GM19372 (cell line): ENCODE measurements around the gene KLHL24.
"Not testable (repeated sequence)": the region's sequence is repeated elsewhere in the genome, so short reads cannot be mapped to it uniquely, and the experiment has no call there.

Experiments used
- ATAC-seq: cut with Tn5 transposase; IDR thresholded peaks from one replicate; pipeline ENCODE4 v1.9.1; 2021; ENCODE audit warnings: mild to moderate bottlenecking, low read depth, moderate library complexity; ENCODE audit not compliant: unreplicated experiment

Gene KLHL24

GRCh38 chr3:183692436-183692835 is 57.0 kb downstream of the KLHL24 start:
- no peak for ATAC-seq

DNA sequence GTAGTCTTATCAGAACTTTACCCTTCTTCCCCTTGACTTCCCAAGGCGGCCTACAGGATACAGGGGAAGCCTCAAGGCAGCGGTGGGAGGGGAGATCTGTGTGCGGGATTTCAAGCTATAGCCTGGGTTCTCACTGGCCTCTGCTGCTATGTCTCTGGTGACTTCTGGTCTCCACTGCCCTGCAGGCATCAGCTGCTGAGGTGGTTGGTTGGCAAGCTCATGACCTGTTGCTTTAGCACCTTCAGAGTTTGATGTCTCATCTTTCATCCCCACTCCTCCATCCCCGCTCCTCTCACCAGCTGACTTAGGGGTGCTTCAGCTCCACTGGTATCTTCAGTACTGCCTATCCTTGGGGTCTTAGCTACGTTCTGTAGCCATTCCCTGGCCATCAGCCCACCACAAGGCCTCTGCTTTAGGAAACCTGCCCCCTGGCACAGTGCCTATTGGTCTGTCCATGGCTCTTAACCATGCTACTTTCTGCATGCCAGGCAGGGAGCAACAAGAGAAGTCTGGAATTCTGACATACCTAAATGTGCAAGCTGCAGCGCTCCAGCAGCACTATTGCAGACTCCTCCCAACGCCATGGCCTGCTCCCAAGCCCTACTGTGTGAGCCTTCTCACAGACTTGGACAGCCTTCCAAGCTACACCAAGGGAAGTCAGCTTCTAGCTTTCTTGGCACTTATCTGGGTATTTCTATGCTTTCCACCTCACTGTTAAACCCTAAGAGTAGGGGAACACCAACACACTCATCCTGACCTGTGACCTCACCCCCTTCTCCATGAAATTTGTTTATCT is 60.3 kb downstream of the KLHL24 start:
- no peak for ATAC-seq

DNA sequence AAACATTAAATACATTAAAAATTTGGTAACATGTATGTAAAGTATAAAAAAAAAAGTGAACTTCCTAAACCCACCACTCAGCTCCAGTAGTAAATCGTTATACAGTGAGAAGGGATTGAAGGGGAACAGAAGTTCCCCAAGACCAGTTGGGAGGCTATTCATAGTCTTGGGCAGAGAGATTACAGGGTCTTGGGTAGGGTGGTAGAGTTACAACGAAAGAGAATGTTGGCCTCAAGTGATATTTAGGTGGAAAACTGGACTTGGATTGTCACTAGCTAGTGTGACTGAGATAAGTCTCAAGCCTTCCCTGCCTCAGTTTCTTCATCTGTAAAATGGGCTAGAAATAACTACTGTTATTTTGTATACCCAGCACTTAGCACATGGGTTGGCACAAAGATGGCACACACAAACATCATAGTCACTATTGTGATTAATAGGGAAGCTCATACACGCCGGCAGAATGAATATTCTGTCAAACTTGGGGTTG is 61.7 kb downstream of the KLHL24 start:
- no peak for ATAC-seq

- peak; percentile 79 for ATAC-seq
Observed at GRCh38 chr3:183697610-183698317, 62.3 kb downstream of the KLHL24 start, which contains the start of gene YEATS2. YEATS2 (plus strand) TSS chr3:183697797; CDS start chr3:183715163, 17,366 bp downstream.

GRCh38 chr3:183698318-183698751 is 62.9 kb downstream of the KLHL24 start:
- ATAC-seq, result peak; percentile 15

- ATAC-seq, result no peak
Observed at GRCh38 chr3:183698756-183699155, 63.3 kb downstream of the KLHL24 start.

DNA sequence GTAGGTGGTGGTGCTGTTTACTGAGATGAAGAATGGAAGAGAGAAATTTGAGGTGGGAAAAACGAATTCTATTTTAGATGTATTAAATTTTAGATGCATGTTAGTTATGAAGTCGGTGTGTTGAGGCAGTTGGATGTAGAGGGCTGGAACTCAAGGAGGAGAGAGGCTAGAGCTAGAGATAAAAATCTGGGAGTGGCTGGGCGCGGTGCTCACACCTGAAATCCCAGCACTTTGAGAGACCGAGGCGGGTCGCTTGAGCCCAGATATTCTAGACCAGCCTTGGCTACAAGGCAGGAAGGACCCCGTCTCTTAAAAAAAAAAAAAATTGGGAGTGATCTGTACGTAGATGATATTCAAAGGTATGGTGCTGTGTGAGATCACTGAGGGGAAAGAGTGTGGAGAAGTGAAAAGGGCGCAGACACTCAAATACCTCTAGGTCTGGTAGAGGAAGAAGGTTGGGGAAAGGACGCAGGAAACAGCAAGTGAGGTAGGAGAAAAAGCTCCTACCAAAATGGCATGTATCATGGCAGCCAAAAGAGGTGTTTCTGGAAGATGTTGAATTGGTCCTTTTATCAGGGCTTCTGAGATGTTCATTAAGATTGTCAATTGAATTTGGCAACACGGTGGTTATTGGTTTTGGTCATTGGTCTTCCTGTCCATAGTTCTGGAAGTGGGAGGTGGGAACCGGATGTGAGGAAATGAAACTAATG is 64.0 kb downstream of the KLHL24 start:
- ATAC-seq, result no peak

DNA sequence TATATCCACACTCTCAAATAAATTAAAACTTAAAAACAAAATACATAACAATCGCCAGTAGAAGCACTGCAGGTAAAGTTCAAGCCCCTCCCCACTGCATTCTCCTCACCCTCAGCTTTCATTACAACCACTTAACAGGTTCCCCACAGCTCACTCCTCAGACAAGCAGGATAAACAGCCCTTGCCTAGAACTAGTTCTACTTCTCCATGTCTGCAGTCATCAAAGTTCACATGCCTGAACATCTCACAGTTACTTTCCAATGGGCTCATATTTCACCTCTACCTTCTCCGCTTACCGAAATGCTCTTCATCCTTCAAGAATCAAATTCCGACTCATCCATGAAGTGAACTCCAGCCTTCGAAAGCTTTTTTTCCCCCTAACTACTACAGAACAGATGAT is 66.3 kb downstream of the KLHL24 start:
- ATAC-seq, result no peak

GRCh38 chr3:183703892-183704291 is 68.5 kb downstream of the KLHL24 start:
- ATAC-seq, result not testable (repeated sequence)

DNA sequence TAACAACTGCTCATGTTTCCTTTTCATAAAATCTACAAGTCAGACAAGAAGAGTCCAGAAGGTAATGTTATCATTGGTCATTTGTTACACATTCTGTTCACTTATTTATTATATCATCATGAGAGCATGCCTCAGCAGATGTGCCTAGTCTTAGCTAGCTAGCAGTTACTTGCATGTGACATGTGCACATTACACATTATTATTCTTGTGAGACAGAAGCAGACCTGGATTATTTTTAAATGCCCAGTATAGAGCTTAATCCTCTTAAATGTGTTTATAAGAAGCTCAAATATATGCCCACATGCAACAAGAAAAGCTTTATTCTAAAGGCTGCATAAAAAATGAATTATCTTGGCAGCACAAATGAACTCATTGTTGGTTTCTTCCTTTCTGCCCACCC is 74.8 kb downstream of the KLHL24 start:
- no peak for ATAC-seq

GRCh38 chr3:183711516-183711915 is 76.1 kb downstream of the KLHL24 start:
- no peak for ATAC-seq

- no peak for ATAC-seq
Observed at GRCh38 chr3:183714622-183715021, 79.2 kb downstream of the KLHL24 start.

- no peak for ATAC-seq
Observed at GRCh38 chr3:183718012-183718411, 82.6 kb downstream of the KLHL24 start.

DNA sequence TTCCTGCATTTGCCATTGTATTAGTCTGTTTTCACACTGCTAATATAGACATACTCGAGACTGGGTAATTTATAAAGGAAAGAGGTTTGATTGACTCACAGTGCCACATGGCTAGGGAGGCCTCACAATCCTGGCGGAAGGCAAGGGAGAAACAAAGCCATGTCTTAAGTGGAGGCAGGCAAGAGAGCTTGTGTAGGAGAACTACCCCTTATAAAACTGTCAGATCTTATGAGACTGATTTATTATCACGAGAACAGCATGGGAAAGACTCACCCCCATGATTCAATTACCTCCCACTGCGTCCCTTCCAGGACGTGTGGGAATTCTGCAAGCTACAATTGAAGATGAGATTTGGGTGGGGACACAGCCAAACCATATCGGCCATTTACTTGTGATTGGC is 90.0 kb downstream of the KLHL24 start:
- no peak for ATAC-seq

- ATAC-seq, result no peak
Observed at GRCh38 chr3:183728204-183728603, 92.8 kb downstream of the KLHL24 start.

- ATAC-seq, result no peak
Observed at GRCh38 chr3:183730361-183730760, 94.9 kb downstream of the KLHL24 start.

DNA sequence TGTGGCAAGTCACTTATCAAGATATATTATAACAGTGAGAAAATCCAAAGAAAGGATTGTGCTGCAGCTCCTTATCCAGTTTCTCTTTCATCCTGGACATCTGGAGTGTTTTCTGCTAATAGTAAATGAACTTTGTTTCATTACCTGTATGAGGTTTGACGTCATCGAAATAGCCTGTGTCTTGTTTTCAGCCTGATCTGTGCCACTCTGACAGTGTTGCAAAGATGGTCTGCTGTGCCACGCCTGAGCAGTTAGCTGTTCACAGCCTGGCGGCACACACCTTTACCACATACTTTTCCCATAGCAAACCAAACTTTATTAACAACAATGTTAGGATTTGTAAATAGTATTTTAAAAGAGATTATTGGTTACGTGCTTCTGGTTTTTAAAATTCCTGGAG is 96.2 kb downstream of the KLHL24 start:
- ATAC-seq, result no peak

DNA sequence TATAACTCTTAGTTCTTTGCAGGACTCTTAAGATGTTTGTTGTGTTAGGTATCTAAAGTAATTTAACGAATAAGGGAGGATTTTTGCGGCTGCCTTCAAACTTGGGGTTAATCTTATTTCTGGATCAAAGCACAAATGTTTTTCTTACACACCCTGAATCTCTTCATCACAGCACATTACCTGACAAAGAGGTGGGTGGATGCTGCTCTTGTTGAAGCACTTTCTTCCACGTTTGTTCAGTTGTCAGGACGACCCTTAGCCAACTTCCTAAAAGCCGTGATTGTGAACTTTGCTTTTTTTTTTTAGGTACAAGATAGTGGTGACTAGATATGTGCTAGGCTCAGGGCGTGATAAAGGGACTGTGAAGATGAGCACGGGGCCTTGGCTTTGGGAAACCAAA is 98.1 kb downstream of the KLHL24 start:
- ATAC-seq, result no peak
